BE2C (cell line): Measurements from ENCODE around the gene DLG2.

ENCODE experiments used
- DNase-seq: peaks from one replicate; pipeline ENCODE4 v3.0.0-alpha.2; 2020
- H3K27me3 ChIP-seq: fragments of 250-450 bp; sonication (Bioruptor Pico); 2 replicates; pipeline ENCODE4 v1.5.1; 2020; ENCODE audit warnings: mild to moderate bottlenecking
- H3K36me3 ChIP-seq: fragments of 250-450 bp; sonication (Bioruptor Pico); 2 replicates; pipeline ENCODE4 v1.5.1; 2020; ENCODE audit warnings: mild to moderate bottlenecking
- H3K4me1 ChIP-seq: fragments of 250-450 bp; sonication (Bioruptor Pico); 2 replicates; pipeline ENCODE4 v1.5.1; 2020
- H3K4me3 ChIP-seq: 2 replicates; pipeline ENCODE4 v1.5.1; 2011; ENCODE audit warnings: low read depth, low read length
- H3K9me3 ChIP-seq: fragments of 250-450 bp; sonication (Bioruptor Pico); 2 replicates; pipeline ENCODE4 v1.5.1; 2020
- TF ChIP-seq, protein P1 (sequence below): IDR thresholded peaks from 2 replicates; pipeline ENCODE4 v1.5.1; 2012; ENCODE audit warnings: mild to moderate bottlenecking, low read depth, low read length

The DLG2 gene

GRCh38 chr11:84355911-84356310 is 1271.2 kb downstream of the DLG2 start:
- Histone ChIP-seq H3K36me3 (no peaks in the 10 kb centered on the region), H3K4me3 (no peak overlapping the region), H3K4me1 (no peaks in the 10 kb centered on the region; the same call in 1 of the 2 replicates), H3K9me3 (no peaks in the 10 kb centered on the region), H3K27me3 (no peaks in the 10 kb centered on the region)
- DNase-seq: no peak
- TF ChIP-seq, protein P1, sequence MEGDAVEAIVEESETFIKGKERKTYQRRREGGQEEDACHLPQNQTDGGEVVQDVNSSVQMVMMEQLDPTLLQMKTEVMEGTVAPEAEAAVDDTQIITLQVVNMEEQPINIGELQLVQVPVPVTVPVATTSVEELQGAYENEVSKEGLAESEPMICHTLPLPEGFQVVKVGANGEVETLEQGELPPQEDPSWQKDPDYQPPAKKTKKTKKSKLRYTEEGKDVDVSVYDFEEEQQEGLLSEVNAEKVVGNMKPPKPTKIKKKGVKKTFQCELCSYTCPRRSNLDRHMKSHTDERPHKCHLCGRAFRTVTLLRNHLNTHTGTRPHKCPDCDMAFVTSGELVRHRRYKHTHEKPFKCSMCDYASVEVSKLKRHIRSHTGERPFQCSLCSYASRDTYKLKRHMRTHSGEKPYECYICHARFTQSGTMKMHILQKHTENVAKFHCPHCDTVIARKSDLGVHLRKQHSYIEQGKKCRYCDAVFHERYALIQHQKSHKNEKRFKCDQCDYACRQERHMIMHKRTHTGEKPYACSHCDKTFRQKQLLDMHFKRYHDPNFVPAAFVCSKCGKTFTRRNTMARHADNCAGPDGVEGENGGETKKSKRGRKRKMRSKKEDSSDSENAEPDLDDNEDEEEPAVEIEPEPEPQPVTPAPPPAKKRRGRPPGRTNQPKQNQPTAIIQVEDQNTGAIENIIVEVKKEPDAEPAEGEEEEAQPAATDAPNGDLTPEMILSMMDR: no peak

GRCh38 chr11:84345597-84345996 is 1281.5 kb downstream of the DLG2 start:
- TF ChIP-seq, protein P1: no peak
- H3K36me3 ChIP-seq: no peaks in the 10 kb centered on the region
- H3K27me3 ChIP-seq: no peaks in the 10 kb centered on the region
- no peak overlapping the region for H3K4me3 ChIP-seq
- no peaks in the 10 kb centered on the region for H3K9me3 ChIP-seq
- H3K4me1 ChIP-seq: no peaks in the 10 kb centered on the region
- DNase-seq: no peak

DNA sequence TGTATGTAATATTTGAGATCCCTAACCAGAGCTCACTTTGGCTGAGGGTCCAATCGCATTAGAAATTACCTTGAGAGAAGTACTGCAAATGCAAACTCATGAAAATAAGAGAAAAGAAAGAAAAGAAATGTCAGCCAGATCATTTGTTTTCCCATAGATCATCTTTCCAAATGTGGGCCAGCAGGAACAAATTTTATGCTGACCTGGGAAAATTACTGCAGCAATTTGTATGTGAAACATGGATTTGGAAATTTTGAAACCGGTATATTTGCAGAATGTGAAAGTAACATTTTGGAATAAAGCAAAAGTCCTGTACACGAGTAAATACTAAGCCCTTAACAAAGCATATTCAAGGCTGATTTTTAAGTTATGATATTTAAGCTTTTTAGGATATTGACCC is 1282.1 kb downstream of the DLG2 start:
- H3K9me3 ChIP-seq: no peaks in the 10 kb centered on the region

GRCh38 chr11:84339796-84340195 is 1287.3 kb downstream of the DLG2 start:
- no peak for DNase-seq
- Histone ChIP-seq H3K27me3 (no peaks in the 10 kb centered on the region), H3K4me3 (no peak overlapping the region), H3K36me3 (no peaks in the 10 kb centered on the region), H3K4me1 (peaks cover 5% of the 10 kb centered on the region; the same call in 1 of the 2 replicates), H3K9me3 (no peaks in the 10 kb centered on the region)
- TF ChIP-seq, protein P1: no peak

More for the DNA sequence above, 1282.1 kb downstream of the DLG2 start:
- DNase-seq: no peak
- no peak overlapping the region for H3K4me3 ChIP-seq
- H3K27me3 ChIP-seq: no peaks in the 10 kb centered on the region
- H3K36me3 ChIP-seq: no peaks in the 10 kb centered on the region
- no peaks in the 10 kb centered on the region for H3K4me1 ChIP-seq
- TF ChIP-seq, protein P1: no peak

- no peak for DNase-seq
- H3K27me3 ChIP-seq: no peaks in the 10 kb centered on the region
Observed at GRCh38 chr11:84333221-84333620, 1293.9 kb downstream of the DLG2 start.

GRCh38 chr11:84322211-84322610 is 1304.9 kb downstream of the DLG2 start:
- Histone ChIP-seq H3K27me3 (no peaks in the 10 kb centered on the region), H3K4me3 (no peak overlapping the region), H3K36me3 (no peaks in the 10 kb centered on the region), H3K9me3 (no peaks in the 10 kb centered on the region), H3K4me1 (peaks cover 30% of the 10 kb centered on the region)
- TF ChIP-seq, protein P1: no peak
- DNase-seq: no peak

More at GRCh38 chr11:84333221-84333620, 1293.9 kb downstream of the DLG2 start:
- no peaks in the 10 kb centered on the region for H3K9me3 ChIP-seq
- no peak overlapping the region for H3K4me3 ChIP-seq
- TF ChIP-seq, protein P1: no peak
- no peaks in the 10 kb centered on the region for H3K4me1 ChIP-seq
- H3K36me3 ChIP-seq: no peaks in the 10 kb centered on the region
